Measurements from ENCODE around the gene NOTCH2.
"Not testable (repeated sequence)": the region's sequence is repeated elsewhere in the genome, so short reads cannot be mapped to it uniquely, and the experiment has no call there.

NOTCH2 gene

DNA sequence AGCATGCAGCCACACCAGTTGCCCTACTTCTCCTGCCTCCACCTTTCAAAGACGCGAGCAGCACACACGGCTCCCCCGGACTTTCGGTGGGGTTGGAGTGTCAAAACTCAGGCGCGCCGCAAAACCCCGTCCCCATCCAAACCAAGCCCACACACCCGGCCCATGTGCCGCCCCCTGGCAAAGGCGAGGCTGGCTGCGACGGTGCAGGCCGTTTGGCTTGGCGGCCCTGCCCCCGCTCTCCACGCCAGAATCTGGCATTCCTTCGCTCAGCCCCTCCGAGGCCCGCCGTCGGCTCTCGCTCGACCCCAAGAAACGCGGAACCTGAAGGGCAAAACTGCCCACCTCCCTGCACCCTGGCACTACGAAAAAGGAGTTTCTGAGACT, 787 bp downstream of the NOTCH2 start:
- not testable (repeated sequence) for DNase-seq (ENCODE audit: low spot score)

DNA sequence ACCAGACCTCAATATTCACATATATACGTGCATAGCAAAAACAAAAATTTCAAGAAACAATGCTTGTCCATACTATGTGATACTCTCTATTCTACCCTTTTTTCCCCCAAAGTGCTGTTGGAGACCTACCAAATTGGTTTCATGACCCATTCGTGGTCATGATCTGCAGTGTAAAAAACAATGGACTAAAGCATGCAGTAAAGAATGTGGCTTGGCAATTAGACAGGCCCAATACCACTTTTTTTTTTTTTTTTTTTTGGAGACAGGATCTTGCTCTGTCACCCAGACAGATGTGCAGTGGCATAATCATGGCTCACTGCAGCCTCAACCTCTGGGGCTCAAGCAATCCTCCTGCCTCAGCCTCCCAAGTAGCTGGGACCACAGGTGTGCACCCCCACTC, 21.3 kb downstream of the NOTCH2 start:
- DNase-seq (ENCODE audit: low spot score), result not testable (repeated sequence)

DNA sequence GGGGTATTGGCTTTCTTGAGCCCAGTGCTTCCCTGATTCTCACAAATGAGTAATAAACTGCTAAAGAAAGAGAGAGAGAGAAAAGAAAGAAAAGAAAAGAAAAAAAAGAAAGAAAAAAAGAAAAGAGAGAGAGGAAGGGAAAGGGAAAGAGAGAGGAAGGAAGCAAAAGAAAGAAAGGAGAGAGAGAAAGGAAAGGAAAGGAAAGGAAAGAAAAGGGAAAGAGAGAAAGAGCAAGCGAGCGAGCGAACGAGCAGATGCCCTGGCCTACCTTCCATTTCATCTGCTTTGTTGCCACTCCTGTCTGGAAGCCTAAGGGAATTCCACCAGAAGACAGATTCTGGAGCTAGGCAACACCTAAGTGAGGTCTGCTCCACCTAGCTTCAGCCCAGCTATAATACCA, 27.7 kb downstream of the NOTCH2 start:
- not testable (repeated sequence) for DNase-seq (ENCODE audit: low spot score)

DNA sequence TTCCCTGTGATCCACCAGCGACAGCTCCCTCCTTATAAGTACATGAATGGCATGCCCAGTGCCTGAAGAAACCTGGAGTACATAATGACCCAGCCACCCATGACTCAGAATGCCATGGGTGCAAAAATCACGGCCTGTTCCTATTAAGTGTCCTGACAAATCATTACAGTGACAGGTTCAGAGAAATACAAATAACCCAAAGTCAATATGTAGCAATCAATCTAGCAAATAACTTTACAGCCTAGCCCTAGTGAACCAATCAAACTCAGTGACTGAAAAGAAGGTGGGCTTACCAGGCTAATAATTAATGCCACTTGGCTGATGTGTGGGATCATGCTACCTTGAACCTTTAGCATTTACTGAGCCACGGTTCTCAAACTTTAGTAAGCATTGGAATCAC, 37.2 kb downstream of the NOTCH2 start:
- not testable (repeated sequence) for DNase-seq (ENCODE audit: low spot score)

DNA sequence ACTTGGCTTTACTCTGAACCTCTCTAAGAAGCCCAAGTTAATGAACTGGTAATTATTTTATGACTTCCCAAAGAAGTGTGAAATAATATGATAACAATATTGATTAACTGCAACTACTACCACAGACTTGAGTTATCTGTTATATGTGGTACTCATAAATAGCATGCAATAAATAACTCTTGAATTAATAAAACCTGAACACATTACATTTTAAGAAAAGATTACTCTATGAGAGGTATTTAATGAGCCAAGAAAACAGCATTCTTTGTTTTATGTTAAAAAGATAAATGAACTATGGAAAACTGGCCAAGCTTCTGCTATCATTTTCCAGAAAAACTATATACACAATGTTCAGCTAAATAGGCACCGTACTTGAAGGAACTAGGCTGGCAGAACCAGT, 45.7 kb downstream of the NOTCH2 start:
- not testable (repeated sequence) for DNase-seq (ENCODE audit: low spot score)

DNA sequence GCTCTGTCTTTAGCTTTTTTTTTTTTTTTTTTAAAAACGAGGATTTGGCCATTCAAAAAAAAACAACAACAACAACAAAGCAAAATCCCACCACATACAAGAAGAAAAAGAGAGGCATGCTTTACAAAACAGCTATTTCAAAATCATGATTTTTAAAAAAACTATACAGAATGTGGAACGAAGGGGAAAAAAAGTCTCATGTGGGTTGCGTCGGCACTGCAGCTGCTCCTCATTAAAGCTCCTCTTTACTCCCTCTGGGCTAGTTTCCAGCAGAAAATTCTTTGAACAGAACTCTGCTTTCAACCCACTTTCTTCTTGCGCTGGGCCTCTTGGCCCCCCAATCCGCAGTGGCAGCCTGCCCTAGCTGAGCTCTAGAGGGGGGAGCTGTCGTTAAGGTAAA, 54.5 kb downstream of the NOTCH2 start:
- not testable (repeated sequence) for DNase-seq (ENCODE audit: low spot score)

DNA sequence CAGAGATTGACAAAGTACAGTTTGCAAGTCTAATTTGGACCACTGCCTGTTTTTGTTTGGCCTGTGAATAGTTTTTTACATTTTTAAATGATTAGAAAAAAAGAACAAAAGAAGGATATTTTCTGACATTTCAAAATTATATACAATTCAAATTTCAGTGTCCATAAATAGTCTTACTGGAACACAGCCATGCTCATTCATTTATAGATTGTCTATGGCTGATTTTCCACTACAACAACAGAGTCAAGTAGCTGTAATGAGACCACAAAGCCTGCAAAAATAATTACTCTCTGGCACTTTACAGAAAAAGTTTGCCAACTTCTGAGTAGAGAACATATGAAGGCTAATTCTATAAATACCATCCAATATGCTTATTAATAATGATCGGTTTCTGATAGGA, 61.1 kb downstream of the NOTCH2 start:
- DNase-seq (ENCODE audit: low spot score), result not testable (repeated sequence)

DNA sequence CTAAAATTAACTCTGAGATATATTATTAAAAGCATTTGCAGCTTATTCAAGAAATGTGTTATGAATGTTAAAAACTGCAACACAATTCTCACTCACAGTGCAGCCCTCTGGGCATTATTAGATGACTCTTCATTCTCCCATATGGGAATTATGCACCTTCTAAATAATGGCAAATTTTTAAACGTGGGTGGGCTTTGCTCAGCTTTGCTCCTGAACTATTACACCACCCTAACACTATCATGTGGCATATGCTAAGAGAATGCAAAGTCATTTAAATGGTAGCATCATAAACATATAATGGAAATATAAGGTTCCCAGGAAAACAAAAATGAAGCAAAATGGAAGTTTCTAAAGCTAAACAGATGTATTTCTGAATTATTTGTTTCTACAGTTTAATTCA, 61.6 kb downstream of the NOTCH2 start:
- not testable (repeated sequence) for DNase-seq (ENCODE audit: low spot score)

DNA sequence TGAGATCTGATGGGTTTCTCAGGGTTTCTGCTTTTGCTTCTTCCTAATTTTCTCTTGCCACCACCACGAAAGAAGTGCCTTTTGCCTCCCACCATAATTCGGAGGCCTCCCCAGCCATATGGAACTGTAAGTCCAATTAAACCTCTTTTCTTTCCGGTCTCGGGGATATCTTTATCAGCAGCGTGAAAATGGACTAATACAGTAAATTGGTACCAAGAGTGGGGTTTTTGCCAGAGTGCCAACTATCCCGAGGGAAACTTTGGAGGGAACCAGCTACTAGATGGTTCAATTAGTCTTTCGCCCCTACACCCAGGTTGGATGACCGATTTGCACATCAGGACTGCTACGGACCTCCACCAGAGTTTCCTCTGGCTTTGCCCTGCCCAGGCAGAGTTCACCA, 68.4 kb downstream of the NOTCH2 start:
- DNase-seq (ENCODE audit: low spot score), result not testable (repeated sequence)

DNA sequence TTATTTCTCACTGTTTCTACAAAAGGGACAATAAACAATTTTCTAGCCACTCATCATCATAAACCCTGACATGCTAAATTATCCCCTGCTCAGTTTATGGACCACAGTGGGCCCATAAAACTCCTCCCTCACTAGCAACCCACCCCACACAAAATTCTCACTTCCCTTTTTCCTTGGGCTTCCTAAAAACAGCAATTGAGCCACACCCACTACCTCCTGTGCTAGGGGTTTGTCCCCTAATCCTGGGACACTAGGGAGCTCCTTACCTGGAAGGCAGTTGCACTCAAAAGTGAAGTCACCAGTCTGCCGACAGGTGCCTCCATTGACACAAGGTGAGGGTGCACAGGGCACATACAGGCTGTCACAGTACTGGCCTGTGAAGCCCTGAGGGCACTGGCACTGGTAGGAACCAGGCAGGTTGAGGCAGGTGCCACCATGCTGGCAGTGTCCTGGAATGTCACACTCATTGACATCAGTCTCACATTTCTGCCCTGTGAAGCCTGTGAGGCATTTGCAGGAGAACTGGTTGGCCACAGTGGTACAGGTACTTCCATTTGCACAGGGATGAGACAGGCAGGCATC, 72.6 kb downstream of the NOTCH2 start:
- DNase-seq (ENCODE audit: low spot score), result not testable (repeated sequence)

DNA sequence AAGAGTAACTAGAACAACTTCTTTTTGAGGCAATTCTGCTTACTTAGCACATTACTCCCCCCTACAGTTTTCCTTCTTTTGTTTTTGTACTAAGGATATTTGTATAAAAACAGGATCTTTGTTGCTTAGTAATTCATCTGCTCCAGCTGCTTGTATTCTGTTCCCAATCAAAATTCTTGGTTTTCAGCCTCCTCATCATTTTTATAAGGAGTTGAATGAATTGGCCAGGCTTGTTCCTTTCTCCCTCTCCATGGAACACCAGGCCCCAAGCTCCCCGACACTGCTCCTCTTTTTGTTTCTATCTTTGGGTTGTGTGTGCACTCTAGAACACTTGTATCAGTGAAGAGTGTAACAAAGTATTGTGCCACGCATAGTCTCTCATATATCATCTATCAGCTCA, 73.5 kb downstream of the NOTCH2 start:
- DNase-seq (ENCODE audit: low spot score), result not testable (repeated sequence)

DNA sequence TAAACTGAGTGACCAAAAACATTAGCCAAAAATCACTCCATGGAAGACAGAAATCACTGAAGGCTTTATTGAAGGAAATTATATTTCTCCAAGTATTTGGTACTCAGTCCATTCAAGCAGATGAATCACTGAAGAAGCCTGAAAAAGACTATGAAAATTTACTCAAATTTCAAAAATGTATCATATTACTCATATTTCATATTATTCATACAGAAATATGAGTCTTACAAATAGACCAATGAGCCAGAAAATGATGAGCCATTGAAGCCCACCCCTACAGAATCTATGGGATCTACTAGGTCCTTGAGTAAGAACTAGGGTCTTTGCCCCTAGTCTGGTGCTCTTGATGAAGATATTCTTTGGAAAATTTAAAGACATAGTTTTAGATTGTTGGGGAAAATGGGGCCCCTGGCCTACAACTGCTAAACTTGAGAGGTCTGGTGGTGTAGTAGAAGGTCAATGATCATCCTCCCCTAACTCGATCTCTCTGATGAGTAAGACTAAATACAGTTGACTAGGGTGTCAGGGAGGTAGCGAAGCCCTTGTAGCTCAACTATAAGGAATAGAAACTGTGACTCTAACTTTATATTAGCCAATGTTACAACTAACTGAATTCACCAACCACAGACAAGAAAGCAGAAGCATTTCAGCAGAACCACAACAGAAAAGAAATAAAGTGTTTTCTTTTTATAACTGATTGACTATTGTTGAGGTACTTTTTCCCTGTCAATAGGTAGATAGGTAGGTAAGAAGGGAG, 81.0 kb downstream of the NOTCH2 start:
- no peak for DNase-seq (ENCODE audit: low spot score)

DNA sequence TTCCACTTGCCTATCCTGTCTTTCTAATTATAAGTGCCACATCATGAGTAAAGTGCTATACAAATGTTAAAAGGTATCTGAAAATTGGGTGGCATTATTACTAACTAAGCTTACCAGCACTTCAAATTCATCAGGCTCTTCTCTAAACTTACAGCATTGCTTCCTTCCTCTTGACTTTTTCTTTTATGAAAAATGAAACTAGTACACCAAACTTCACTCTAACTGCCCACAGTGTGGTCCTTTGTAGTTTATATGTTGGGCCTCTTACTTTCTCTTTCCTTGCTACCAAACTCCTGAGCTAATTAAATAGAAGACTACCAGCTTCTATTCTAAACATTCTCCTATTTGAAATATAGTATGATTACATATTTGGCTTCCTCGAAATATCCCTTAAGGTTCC, 81.8 kb downstream of the NOTCH2 start:
- no peak for DNase-seq (ENCODE audit: low spot score)

DNA sequence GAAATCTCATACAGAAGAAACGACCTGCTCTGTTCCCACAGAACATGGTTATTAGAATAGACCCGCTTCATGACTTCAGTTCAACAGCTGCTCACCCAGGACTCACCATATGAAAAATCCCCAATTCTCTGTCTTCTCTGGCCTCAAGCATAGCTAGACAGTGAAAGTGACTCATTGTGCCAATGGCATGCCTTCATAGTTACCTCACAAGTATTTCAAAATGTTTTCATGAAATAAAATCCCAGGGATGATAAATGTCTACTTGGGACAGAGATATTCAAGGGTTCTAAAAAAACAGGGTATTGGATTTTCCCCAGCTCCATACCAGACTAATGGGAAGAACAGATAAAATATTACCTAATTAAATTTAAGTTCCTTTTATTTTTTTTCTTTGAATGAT, 82.3 kb downstream of the NOTCH2 start:
- no peak for DNase-seq (ENCODE audit: low spot score)

DNA sequence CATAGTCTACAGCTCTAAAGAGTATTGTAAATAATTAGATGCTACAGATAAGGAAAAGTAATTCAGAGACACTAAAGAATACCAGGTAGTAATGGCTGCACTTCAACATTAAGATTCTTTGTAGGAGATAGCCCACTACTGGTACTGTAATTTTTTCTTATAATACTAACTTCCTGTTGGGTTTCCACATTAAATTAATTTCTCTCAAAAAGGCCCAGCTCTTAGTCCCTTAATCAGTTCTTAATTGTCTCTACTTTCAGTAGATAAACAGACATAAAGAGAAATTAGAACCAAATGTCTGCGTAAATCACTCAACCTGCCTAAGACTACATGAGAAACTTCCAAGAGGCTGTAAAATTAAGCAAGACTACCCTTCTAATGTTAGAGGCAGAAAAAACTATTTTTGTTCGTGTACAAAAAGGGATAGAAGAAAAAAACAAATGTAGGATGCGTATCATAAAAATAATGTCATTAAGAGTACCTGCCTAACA, 83.4 kb downstream of the NOTCH2 start:
- no peak for DNase-seq (ENCODE audit: low spot score)

DNA sequence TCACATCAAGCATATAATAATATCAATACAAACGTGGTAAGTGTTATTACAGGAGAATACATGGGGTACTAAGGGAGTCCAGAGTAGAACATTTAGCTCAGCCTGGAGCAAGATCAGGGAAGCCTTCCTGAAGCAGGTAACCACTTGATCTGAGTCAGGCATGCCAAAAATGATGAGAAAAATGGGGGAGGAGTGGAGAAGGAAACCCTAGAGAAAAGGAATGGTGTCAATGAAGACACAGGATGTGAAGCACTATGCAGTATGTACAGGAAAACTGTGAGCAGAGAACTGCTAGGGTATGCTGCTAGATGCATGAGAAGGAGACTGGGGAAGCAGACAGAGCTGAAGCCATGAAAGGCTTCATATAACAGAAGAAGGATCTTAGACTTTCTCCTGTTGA, 84.7 kb downstream of the NOTCH2 start:
- DNase-seq (ENCODE audit: low spot score), result no peak

DNA sequence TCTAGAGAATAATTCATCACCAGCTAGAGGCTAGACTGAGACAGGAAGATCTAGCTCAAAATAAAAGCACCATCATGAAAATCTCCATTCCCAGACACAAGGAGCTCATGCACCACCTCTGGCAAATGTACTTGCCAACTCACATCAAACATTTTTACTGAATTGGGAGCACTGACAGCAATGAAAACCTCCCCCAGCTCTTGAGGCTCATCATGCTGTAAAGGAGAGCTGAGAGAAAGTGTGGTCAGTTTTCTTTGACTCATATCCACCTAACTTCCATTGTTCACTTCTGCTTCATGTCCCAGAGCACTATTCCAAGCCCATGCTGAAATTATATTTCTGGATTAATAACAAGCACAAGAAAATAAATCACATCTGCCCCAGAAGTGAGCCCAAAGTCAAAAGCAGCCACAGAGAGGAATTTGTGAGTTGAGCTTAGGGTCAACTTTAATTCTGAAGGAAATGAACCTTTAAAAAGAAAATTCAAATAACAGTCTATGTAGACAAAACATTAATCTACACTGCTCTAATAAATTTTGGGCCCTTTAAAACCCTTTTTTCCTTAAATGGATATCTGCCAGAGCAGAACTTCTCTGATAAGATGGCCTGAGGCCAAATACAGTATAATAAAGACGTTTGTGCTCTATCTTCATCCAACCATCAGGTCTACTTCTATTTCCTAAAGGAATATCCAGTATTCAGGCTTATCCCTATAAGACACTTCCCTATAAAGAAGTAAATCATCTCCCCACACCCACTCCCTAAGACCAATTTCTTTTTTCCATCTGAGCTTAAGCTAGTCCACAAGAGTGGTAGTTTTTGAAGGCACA, 87.3 kb downstream of the NOTCH2 start:
- DNase-seq (ENCODE audit: low spot score), result no peak

DNA sequence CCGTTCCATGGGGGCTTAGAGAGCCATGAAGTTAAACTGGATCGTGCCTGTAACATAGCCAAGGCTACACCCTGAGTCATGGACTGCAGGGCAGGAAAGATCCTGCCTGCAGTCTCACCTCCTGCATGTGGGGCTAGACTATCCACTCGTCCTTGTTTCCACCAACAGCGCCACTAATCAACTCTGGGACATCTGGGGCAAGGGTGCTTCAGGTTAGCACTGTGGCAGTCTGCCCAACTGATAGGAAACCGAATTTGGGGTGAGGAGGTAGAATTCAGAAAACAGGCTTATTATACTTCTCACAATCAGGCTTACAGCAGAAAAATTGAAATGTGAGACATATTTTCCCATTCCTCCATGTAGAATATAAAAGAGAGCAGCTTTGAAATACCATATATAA, 88.0 kb downstream of the NOTCH2 start:
- no peak for DNase-seq (ENCODE audit: low spot score)

DNA sequence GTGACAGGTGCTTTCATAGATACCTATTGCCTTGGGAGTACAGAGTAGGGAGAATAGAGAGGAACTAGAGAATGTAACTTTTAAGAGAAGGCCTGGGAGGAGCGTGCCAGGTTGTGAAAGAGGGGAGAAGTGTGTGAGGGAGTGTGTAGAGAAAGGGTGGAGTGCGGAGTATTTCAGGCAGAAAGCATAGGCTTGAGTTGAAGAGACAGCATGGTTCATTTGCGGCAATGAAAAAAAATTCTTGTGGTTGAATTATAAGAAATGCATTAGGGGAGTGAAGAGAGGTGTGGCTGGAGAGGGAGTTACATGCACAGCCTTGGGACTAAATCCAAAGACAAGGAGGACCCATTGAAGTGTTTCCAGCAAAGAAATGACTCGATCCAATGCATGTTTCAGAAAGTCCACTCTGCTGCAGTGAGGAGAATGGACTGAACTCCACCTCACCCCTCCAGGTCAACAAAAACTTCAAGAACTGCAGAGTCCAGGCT, 91.4 kb downstream of the NOTCH2 start:
- DNase-seq (ENCODE audit: low spot score), result no peak

DNA sequence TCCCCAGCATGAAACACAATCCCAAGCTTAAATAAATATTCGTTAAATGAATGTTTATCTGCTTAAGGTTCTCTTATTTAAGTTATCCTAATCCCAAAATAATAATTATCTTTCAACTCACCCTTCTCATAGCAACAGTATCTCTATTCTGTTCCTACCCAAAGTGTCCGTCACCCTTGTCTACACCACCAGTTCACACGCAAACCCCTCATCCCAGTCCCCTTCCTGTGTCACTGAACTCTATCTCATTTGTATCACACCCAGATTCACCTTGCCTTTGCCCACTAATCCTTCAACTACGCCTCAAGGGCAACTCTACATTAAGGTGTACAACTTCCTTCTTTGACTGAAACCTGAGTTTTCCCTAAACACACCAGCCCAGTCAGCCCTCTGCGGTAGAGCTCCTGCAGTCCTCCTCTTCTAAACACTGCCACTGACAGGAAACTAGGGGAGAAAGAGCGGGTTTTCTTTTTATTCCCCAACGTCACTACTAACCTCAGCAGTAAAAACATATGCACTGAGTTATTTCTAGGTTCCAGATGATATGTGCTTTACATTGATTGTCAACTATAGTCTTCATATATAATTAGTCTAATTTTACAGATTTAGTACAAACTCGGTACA, 92.2 kb downstream of the NOTCH2 start:
- not testable (repeated sequence) for DNase-seq (ENCODE audit: low spot score)

DNA sequence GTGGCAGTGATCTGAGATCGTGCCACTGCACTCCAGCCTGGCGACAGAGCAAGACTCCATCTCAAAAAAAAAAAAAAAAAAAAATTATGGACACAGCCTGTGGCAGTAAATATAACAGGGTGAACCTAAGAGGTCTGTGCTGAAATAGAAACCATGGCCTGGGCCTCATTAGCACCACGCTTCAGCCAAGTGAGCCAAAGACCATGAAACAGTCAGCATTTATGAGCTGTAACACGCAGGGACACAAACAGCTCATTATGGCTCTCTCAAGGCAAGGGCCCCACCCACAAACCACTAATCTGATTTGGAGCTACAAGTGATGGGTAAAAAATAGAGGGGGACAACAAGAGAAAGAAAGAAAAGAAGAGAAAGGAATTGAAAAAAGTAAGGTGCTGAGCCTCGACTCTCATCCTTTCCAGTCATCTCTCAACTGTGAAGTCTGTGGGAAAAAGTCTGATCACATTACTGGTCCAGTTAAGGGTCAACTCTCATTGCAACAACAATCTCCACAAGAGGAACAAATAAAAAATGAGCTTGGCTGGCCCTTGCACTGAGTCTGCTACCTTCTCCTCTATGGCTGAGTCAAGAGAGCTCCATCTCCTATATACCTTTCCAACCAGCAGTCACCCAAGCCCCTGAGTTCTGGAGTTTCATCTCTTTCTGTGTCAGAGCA, 93.7 kb downstream of the NOTCH2 start:
- DNase-seq (ENCODE audit: low spot score), result not testable (repeated sequence)

DNA sequence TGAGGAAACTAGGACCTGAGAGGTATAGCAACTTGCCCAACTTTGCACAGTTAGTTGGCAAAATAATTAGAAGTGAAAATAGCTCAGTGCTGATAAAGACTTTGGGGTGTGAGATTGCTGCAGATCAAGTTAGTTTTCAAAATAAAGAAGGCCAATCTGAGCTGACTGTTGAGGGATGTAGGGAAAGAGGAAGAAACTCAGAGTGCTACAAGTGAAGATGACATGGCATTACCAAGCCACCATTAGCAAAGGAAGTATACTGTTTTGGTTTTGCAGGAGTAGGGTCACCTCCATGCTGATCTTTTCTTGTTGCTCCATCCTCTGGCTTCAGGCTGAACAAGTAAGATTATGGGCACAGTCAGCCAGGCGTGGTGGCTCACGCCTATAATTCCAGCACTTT, 94.5 kb downstream of the NOTCH2 start:
- DNase-seq (ENCODE audit: low spot score), result no peak
